B cell (primary cell): ENCODE results near the gene PP2D1. TPM values are rescaled to one million over a fixed set of nuclear protein-coding genes. Genes with fewer than 3 reads are reported as not detected.

ENCODE experiments used
- ATAC-seq: fragments of 200-7000 bp; cut with Tn5 transposase; one replicate; pipeline ENCODE4 v1.10.0; 2021; ENCODE audit warnings: low read depth, mild to moderate bottlenecking, moderate number of reproducible peaks, moderate library complexity
- CTCF ChIA-PET: fragments of 350-600 bp; sonication (Branson Sonifier 250); formaldehyde crosslinking; loops from one replicate; lab custom pipeline; 2021; ENCODE audit warnings: antibody characterized with exemption, inconsistent platforms; lab: Charles Lee
- POLR2A ChIA-PET: fragments of 350-600 bp; sonication (Branson Sonifier 250); formaldehyde crosslinking; loops from one replicate; lab custom pipeline; 2021; ENCODE audit warnings: antibody characterized with exemption; lab: Charles Lee
- DNase-seq: peaks from one replicate; pipeline ENCODE4 v3.0.0; 2013
- H2AFZ ChIP-seq: 2 replicates; pipeline ENCODE4 v1.6.1; 2012; ENCODE audit warnings: mild to moderate bottlenecking, low read depth, low read length; ENCODE audit not compliant: insufficient read depth, poor library complexity, severe bottlenecking
- H3K27ac ChIP-seq, 2 donors: 1 replicate in 1 of 2; 2 replicates in 1 of 2; pipeline ENCODE4 v1.5.1; 2012 to 2013; ENCODE audit warnings: low read length in 2 of 2, mild to moderate bottlenecking in 2 of 2, moderate library complexity in 1 of 2
- H3K27me3 ChIP-seq, 4 experiments: fragments of 200-600 bp in 1 of 4; sonication (generic) in 1 of 4; replicated peaks in 1 of 4; 1 replicate in 2 of 4; 2 replicates in 2 of 4; pipeline versions ENCODE4 v1.6.1 to v1.7.0; 2013 to 2016; ENCODE audit warnings: low read length in 3 of 4, mild to moderate bottlenecking in 2 of 4, mixed read lengths in 1 of 4, moderate library complexity in 1 of 4; ENCODE audit not compliant: insufficient read depth in 4 of 4, control insufficient read depth in 3 of 4; ENCODE audit errors: control extremely low read depth in 1 of 4
- H3K36me3 ChIP-seq, 2 experiments: replicated peaks in 1 of 2; 1 replicate in 1 of 2; 2 replicates in 1 of 2; pipeline versions ENCODE4 v1.6.1 to v1.7.1; 2013; ENCODE audit warnings: low read length in 1 of 2; ENCODE audit not compliant: insufficient read depth in 2 of 2, control insufficient read depth in 1 of 2; ENCODE audit errors: control extremely low read depth in 1 of 2, extremely low read depth in 1 of 2
- H3K4me1 ChIP-seq, 2 donors: fragments of 200-600 bp in 1 of 2; sonication (generic) in 1 of 2; 1 replicate in 1 of 2; 2 replicates in 1 of 2; pipeline versions ENCODE4 v1.5.1 to v1.6.1; 2013 to 2017; ENCODE audit warnings: low read length in 2 of 2; ENCODE audit not compliant: control insufficient read depth in 2 of 2, insufficient read depth in 2 of 2
- H3K4me2 ChIP-seq: replicated peaks from 2 replicates; pipeline ENCODE3; 2012; ENCODE audit warnings: mild to moderate bottlenecking, low read depth, low read length; ENCODE audit not compliant: poor library complexity, severe bottlenecking
- H3K4me3 ChIP-seq, 5 experiments: fragments of 200-600 bp in 1 of 5; sonication (generic) in 1 of 5; 1 replicate in 3 of 5; 2 replicates in 2 of 5; pipeline versions ENCODE4 v1.5.1 to v1.7.0; 2011 to 2016; ENCODE audit warnings: low read length in 4 of 5, mild to moderate bottlenecking in 4 of 5, low read depth in 2 of 5, control low read depth in 1 of 5, moderate library complexity in 1 of 5; ENCODE audit not compliant: insufficient read depth in 1 of 5; ENCODE audit errors: control extremely low read depth in 1 of 5, extremely low read depth in 1 of 5
- H3K79me2 ChIP-seq: fragments of 200-600 bp; sonication (generic); one replicate; pipeline ENCODE4 v1.6.0; 2016; ENCODE audit warnings: low read length; ENCODE audit not compliant: control insufficient read depth, insufficient read depth
- H3K9ac ChIP-seq: fragments of 200-600 bp; sonication (generic); 2 replicates; pipeline ENCODE4 v1.6.1; 2017; ENCODE audit warnings: mild to moderate bottlenecking, low read length, moderate library complexity
- H3K9me3 ChIP-seq, 3 donors: one replicate each; pipeline versions ENCODE4 v1.6.1 to v1.7.1; 2013; ENCODE audit warnings: low read length in 2 of 3; ENCODE audit not compliant: control insufficient read depth in 2 of 3, insufficient read depth in 1 of 3; ENCODE audit errors: control extremely low read depth in 1 of 3
- H4K20me1 ChIP-seq: 2 replicates; pipeline ENCODE4 v1.6.0; 2012; ENCODE audit warnings: mild to moderate bottlenecking, low read length; ENCODE audit not compliant: insufficient read depth, control insufficient read depth, poor library complexity, severe bottlenecking
- H3K27ac Mint-ChIP-seq: one replicate; pipeline ENCODE4 v1.8.0; 2021; ENCODE audit warnings: mixed read lengths
- H3K27me3 Mint-ChIP-seq: one replicate; pipeline ENCODE4 v1.8.0; 2021; ENCODE audit warnings: mixed read lengths
- H3K4me1 Mint-ChIP-seq: one replicate; pipeline ENCODE4 v1.8.0; 2021; ENCODE audit warnings: mixed read lengths
- H3K4me3 Mint-ChIP-seq: one replicate; pipeline ENCODE4 v1.8.0; 2021; ENCODE audit warnings: mixed read lengths
- H3K9me3 Mint-ChIP-seq: one replicate; pipeline ENCODE4 v1.8.0; 2022; ENCODE audit warnings: mixed read lengths; ENCODE audit not compliant: insufficient read depth
- EZH2 ChIP-seq: IDR thresholded peaks from 2 replicates; pipeline ENCODE4 v1.6.1; 2012; ENCODE audit warnings: borderline replicate concordance, low read depth, mild to moderate bottlenecking, moderate library complexity, low read length; ENCODE audit not compliant: insufficient read depth, poor library complexity, severe bottlenecking
- WGBS: methylation state at CpG from one replicate; pipeline ENCODE4 v1.1.5; 2013; ENCODE audit warnings: missing lambda C conversion rate; ENCODE audit not compliant: insufficient coverage; 5-methylcytosine and 5-hydroxymethylcytosine counted together
- intact Hi-C: fragments of 100-400 bp; cut with micrococcal nuclease; formaldehyde crosslinking; loops from one replicate; pipeline ENCODE4 v1.10.0; 2022
- polyA plus RNA-seq: library from polyadenylated mRNA; depleted of rRNA; stranded (reverse); fragments of >200 nt; gene quantifications from 2 replicates; pipeline ENCODE4 v1.2.3, GENCODE V29; 2012
- total RNA-seq, 2 donors: library from RNA; stranded (reverse); fragments of 120-200 nt in 1 of 2; gene quantifications; 1 replicate in 1 of 2; 2 replicates in 1 of 2; pipeline versions ENCODE4 v1.2.3 to v1.2.4, GENCODE V29; 2013 to 2022
- TF ChIP-seq, protein P1 (sequence below): fragments of 200-600 bp; IDR thresholded peaks from one replicate; pipeline ENCODE4 v1.8.0; 2022; ENCODE audit warnings: antibody characterized with exemption, mild to moderate bottlenecking

Gene PP2D1
- total and polyA plus RNA-seq, 2 donors (not counting 1 experiment from before 2014, with no cell fraction given), result not detected

DNA sequence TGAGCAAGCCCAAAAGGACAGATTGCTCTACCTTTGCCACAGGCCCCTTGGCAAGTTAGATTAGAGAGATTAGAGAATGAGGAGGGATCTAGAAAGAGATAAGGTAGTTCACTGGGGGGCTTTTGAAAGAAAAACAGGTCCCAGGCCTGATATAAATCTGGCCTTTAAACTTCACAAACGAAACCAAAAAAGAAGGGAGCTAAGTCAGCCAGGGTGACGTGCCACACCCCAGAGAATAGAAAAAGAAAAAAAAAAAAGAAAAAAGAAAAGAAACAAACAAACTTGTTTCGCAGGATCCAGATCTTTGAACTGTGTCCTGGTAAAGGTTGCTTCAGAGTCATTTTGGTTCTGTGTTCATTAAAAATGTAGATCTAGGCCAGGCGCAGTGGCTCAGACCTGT is 31.8 kb upstream of the PP2D1 start:
- H3K9me3 Mint-ChIP-seq, result no peaks in the 10 kb centered on the region
- DNase-seq, result peak; percentile 42
- no peaks in the 10 kb centered on the region for H3K27me3 Mint-ChIP-seq
- H2AFZ ChIP-seq, result peak overlapping the region; percentile 58
- H3K9me3 ChIP-seq, result no peaks in the 10 kb centered on the region
- peaks cover 61% of the 10 kb centered on the region for H3K4me1 Mint-ChIP-seq
- peaks cover 72% of the 10 kb centered on the region for H3K79me2 ChIP-seq
- H3K9ac ChIP-seq, result peak overlapping the region; percentile 51
- H3K4me3 Mint-ChIP-seq, result peak overlapping the region; percentile 74
- POLR2A ChIA-PET, result no interaction called here
- H4K20me1 ChIP-seq, result peaks cover 7% of the 10 kb centered on the region
- TF ChIP-seq EZH2, result no peak
- no peaks in the 10 kb centered on the region for H3K27me3 ChIP-seq
- peaks cover 56 to 71% of the 10 kb centered on the region in 2 donors for H3K4me1 ChIP-seq
- 14% methylated on average over 1 of the region's 4 CpGs for WGBS
- ATAC-seq, result no peak
- H3K4me2 ChIP-seq, result peak overlapping the region; percentile 76
- intact Hi-C loops, result loop anchor here (5.0 kb wide), 4 partner anchors 157 to 1622 kb away; partner anchors contain the start of gene KCNH8
- peak overlapping the region; percentile 92 for H3K27ac Mint-ChIP-seq
- CTCF ChIA-PET, result interaction anchor here (0.6 to 1.1 kb wide), 7 partner anchors 11 to 1830 kb away, joined by 3 to 4 read pairs (median 3); no protein-coding TSS in a partner anchor
- peaks cover 0 to 7% of the 10 kb centered on the region in 2 experiments for H3K36me3 ChIP-seq
- H3K4me3 ChIP-seq, result peak overlapping the region; percentile 4 to 66 (median 13)
- H3K27ac ChIP-seq, result peak overlapping the region; percentile 75 to 83

DNA sequence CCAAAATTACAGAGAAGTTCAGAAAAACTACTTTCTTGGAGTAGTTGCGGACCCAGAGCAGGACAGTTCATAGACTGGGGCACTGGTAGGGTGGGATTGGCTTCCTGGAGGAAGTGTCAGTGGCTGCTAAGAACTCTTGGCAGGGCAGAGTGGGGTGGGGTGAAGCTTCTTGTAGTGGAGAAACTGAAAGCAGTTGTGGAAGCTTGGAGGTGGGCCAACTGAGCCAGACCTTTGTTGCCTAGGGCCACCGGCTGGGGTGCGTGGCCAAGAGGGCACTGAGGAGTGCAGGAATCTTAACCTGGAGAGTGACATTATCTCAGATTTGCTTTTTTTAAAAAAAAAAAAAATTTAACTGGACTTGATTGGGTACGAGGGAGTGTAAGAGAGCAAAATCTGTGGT is 31.3 kb upstream of the PP2D1 start:
- H3K4me2 ChIP-seq, result peak overlapping the region; percentile 76
- Mint-ChIP-seq H3K9me3 (no peaks in the 10 kb centered on the region), H3K27ac (peak overlapping the region; percentile 92), H3K4me1 (peaks cover 61% of the 10 kb centered on the region), H3K4me3 (peak overlapping the region; percentile 74), H3K27me3 (no peaks in the 10 kb centered on the region)
- peak overlapping the region; percentile 75 to 83 for H3K27ac ChIP-seq
- H2AFZ ChIP-seq, result peak overlapping the region; percentile 58
- ATAC-seq (peak; percentile 5), DNase-seq (peak; percentile 66)
- H3K27me3 ChIP-seq, result no peaks in the 10 kb centered on the region
- ChIA-PET POLR2A (no interaction called here), CTCF (interaction anchor here (0.6 to 1.1 kb wide), 6 partner anchors 12 to 1061 kb away, joined by 3 to 4 read pairs (median 4); no protein-coding TSS in a partner anchor)
- H3K79me2 ChIP-seq, result peaks cover 72% of the 10 kb centered on the region
- TF ChIP-seq EZH2, result no peak
- TF ChIP-seq, protein P1, sequence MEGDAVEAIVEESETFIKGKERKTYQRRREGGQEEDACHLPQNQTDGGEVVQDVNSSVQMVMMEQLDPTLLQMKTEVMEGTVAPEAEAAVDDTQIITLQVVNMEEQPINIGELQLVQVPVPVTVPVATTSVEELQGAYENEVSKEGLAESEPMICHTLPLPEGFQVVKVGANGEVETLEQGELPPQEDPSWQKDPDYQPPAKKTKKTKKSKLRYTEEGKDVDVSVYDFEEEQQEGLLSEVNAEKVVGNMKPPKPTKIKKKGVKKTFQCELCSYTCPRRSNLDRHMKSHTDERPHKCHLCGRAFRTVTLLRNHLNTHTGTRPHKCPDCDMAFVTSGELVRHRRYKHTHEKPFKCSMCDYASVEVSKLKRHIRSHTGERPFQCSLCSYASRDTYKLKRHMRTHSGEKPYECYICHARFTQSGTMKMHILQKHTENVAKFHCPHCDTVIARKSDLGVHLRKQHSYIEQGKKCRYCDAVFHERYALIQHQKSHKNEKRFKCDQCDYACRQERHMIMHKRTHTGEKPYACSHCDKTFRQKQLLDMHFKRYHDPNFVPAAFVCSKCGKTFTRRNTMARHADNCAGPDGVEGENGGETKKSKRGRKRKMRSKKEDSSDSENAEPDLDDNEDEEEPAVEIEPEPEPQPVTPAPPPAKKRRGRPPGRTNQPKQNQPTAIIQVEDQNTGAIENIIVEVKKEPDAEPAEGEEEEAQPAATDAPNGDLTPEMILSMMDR, result no peak
- peaks cover 7% of the 10 kb centered on the region for H4K20me1 ChIP-seq
- peak overlapping the region; percentile 51 for H3K9ac ChIP-seq
- intact Hi-C loops, result loop anchor here (5.0 kb wide), 4 partner anchors 156 to 1621 kb away; partner anchors contain the start of gene KCNH8
- H3K36me3 ChIP-seq, result peaks cover 0 to 7% of the 10 kb centered on the region in 2 experiments
- H3K4me3 ChIP-seq, result peak overlapping the region; percentile 4 to 66 (median 13)
- H3K9me3 ChIP-seq, result no peaks in the 10 kb centered on the region
- WGBS, result 23% methylated on average over 2 of the region's 4 CpGs
- H3K4me1 ChIP-seq, result peaks cover 56 to 71% of the 10 kb centered on the region in 2 donors
